ENCODE results near the gene SOX6. TPM values are rescaled to one million over a fixed set of nuclear protein-coding genes. Genes with fewer than 3 reads are reported as not detected.

SOX6 gene
- total and polyA plus RNA-seq, 2 donors (not counting 3 experiments of a cell fraction or from before 2014, with no cell fraction given): 0.14 to 3.7 TPM

GRCh38 chr11:15942936-15943335 lies 413.4 kb downstream of the SOX6 start:
- H4K20me1 ChIP-seq (replicated peaks; ENCODE audit: control insufficient read depth, extremely low read depth, insufficient read depth, low read length): no peaks in the 10 kb centered on the region
- ChIA-PET POLR2A (no interaction called here), CTCF (interaction anchor here (1.5 kb wide), 1 partner anchor 671 kb away, joined by 5 read pairs; no protein-coding TSS in a partner anchor)
- no peak for DNase-seq (ENCODE audit: low read depth, low spot score)
- H2AFZ ChIP-seq (ENCODE audit: low read depth, low read length): no peak overlapping the region
- H3K4me3 ChIP-seq (replicated peaks in 1 of 3; ENCODE audit: insufficient read depth in 1 of 3, low read depth in 1 of 3, low read length in 3 of 3): no peak overlapping the region
- no peak overlapping the region for H3K27ac ChIP-seq (ENCODE audit: insufficient read depth, low read depth, low read length)
- no peaks in the 10 kb centered on the region for H3K9me1 ChIP-seq (replicated peaks; ENCODE audit: control insufficient read depth, extremely low read depth, insufficient read depth, low read length)
- no peaks in the 10 kb centered on the region for H3K4me1 ChIP-seq (ENCODE audit: control insufficient read depth, extremely low read depth, insufficient read depth, low read length)
- intact Hi-C loops (cut with micrococcal nuclease) (loop anchor here (10.0 kb wide), 1 partner anchor 342 kb away; no protein-coding TSS in a partner anchor), dilution Hi-C loops (cut with MboI; ENCODE audit: extremely low pct_ligation_motif_present, low sequenced_read_pairs) (no loop called here)
- no peaks in the 10 kb centered on the region for H3K36me3 ChIP-seq (ENCODE audit: control insufficient read depth in 2 of 2, extremely low read depth in 1 of 2, insufficient read depth in 2 of 2, low read length in 2 of 2)
- FAIRE-seq: no peak
- BruUV-seq (replicated peaks): no TSS peak
- H3K27me3 ChIP-seq (ENCODE audit: control insufficient read depth in 2 of 2, insufficient read depth in 2 of 2, low read length in 2 of 2): no peaks in the 10 kb centered on the region
- no peak overlapping the region for H3K4me2 ChIP-seq (ENCODE audit: insufficient read depth, low read length)
- H3K9ac ChIP-seq (replicated peaks; ENCODE audit: extremely low read depth, insufficient read depth, low read length): no peak overlapping the region
- no peaks in the 10 kb centered on the region for H3K9me3 ChIP-seq (replicated peaks; ENCODE audit: control insufficient read depth, insufficient read depth, low read length)
- TF ChIP-seq EZH2 (IDR thresholded peaks at IDR 0.05; ENCODE audit: borderline replicate concordance, low read depth, low read length, severe bottlenecking) (no peak), MAX (IDR thresholded peaks at IDR 0.05; ENCODE audit: insufficient read depth, insufficient read length) (no peak), POLR2A (IDR thresholded peaks at IDR 0.05; ENCODE audit: low read depth, low read length) (no peak), JUN (IDR thresholded peaks at IDR 0.05; ENCODE audit: borderline replicate concordance, insufficient read depth, insufficient read length, low read depth) (no peak), MYC (IDR thresholded peaks at IDR 0.05; ENCODE audit: low read depth, low read length) (no peak), FOS (IDR thresholded peaks at IDR 0.05; ENCODE audit: borderline replicate concordance, insufficient read depth, low read length) (no peak), GATA2 (IDR thresholded peaks at IDR 0.05; ENCODE audit: insufficient read depth, insufficient read length, low read depth, low read length) (no peak), POLR2AphosphoS5 (IDR thresholded peaks at IDR 0.05; ENCODE audit: insufficient read depth, low read depth, low read length) (no peak)
- TF ChIP-seq, protein P1, sequence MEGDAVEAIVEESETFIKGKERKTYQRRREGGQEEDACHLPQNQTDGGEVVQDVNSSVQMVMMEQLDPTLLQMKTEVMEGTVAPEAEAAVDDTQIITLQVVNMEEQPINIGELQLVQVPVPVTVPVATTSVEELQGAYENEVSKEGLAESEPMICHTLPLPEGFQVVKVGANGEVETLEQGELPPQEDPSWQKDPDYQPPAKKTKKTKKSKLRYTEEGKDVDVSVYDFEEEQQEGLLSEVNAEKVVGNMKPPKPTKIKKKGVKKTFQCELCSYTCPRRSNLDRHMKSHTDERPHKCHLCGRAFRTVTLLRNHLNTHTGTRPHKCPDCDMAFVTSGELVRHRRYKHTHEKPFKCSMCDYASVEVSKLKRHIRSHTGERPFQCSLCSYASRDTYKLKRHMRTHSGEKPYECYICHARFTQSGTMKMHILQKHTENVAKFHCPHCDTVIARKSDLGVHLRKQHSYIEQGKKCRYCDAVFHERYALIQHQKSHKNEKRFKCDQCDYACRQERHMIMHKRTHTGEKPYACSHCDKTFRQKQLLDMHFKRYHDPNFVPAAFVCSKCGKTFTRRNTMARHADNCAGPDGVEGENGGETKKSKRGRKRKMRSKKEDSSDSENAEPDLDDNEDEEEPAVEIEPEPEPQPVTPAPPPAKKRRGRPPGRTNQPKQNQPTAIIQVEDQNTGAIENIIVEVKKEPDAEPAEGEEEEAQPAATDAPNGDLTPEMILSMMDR (IDR thresholded peaks at IDR 0.05; ENCODE audit: extremely low read depth in 1 of 2, insufficient read depth in 1 of 2, low read depth in 1 of 2, low read length in 2 of 2): no peak
- no peaks in the 10 kb centered on the region for H3K79me2 ChIP-seq (ENCODE audit: control insufficient read depth, insufficient read depth, low read length)
